HepG2 (cell line): ENCODE data around the gene SLC22A31. TPM values are rescaled to one million over a fixed set of nuclear protein-coding genes. Genes with fewer than 3 reads are reported as not detected.

Experiments
- DBP ChIP-seq: sonication (generic); formaldehyde crosslinking; IDR thresholded peaks from 2 replicates; pipeline ENCODE4 v1.4.0; 2020; ENCODE audit warnings: missing genetic modification reagents; ENCODE audit errors: not compliant biosample characterization
- ETV5 ChIP-seq: IDR thresholded peaks from 2 replicates; pipeline ENCODE4 v1.6.1; 2018; ENCODE audit warnings: missing biosample characterization, missing genetic modification reagents, inconsistent platforms, borderline replicate concordance
- FOSL1 ChIP-seq: sonication (generic); formaldehyde crosslinking; IDR thresholded peaks from 2 replicates; pipeline ENCODE4 v1.9.0; 2021; ENCODE audit warnings: missing genetic modification reagents, borderline replicate concordance
- FOXC1 ChIP-seq: sonication (generic); formaldehyde crosslinking; IDR thresholded peaks from 2 replicates; pipeline ENCODE4 v1.8.0; 2022; ENCODE audit warnings: mild to moderate bottlenecking, missing genetic modification reagents, borderline replicate concordance
- FUBP1 ChIP-seq: sonication (generic); formaldehyde crosslinking; IDR thresholded peaks from 2 replicates; pipeline ENCODE4 v1.5.1; 2020; ENCODE audit warnings: missing genetic modification reagents, mild to moderate bottlenecking, borderline replicate concordance
- KDM6A ChIP-seq: IDR thresholded peaks from 2 replicates; pipeline ENCODE4 v1.6.1; 2016; ENCODE audit warnings: low read depth
- MNT ChIP-seq: fragments of 450-650 bp; IDR thresholded peaks from 2 replicates; pipeline ENCODE4 v1.6.1; 2016
- PREB ChIP-seq: sonication (generic); formaldehyde crosslinking; IDR thresholded peaks from 2 replicates; pipeline ENCODE4 v1.4.0; 2020; ENCODE audit warnings: missing genetic modification reagents
- SMARCC2 ChIP-seq: fragments of 450-650 bp; IDR thresholded peaks from 2 replicates; pipeline ENCODE4 v1.6.1; 2017; ENCODE audit warnings: antibody characterized with exemption, mild to moderate bottlenecking
- SMC3 ChIP-seq: IDR thresholded peaks from 2 replicates; pipeline ENCODE4 v1.6.1; 2011; ENCODE audit warnings: low read length, improper control_type of control experiment
- SP1 ChIP-seq, 2 experiments: fragments of 450-650 bp in 1 of 2; sonication (generic) in 1 of 2; formaldehyde crosslinking in 1 of 2; IDR thresholded peaks; 2 replicates each; pipeline versions ENCODE4 v1.4.0 to v1.6.1; 2016 to 2020; ENCODE audit warnings: missing genetic modification reagents in 1 of 2
- SRSF9 ChIP-seq: fragments of 200-400 bp; formaldehyde crosslinking; IDR thresholded peaks from 2 replicates; pipeline ENCODE4 v1.6.1; 2018; ENCODE audit warnings: borderline replicate concordance, mild to moderate bottlenecking, low read depth, low read length; ENCODE audit not compliant: insufficient read depth, poor library complexity, severe bottlenecking
- STAT5B ChIP-seq: sonication (generic); formaldehyde crosslinking; IDR thresholded peaks from 2 replicates; pipeline ENCODE4 v1.4.0; 2020; ENCODE audit warnings: missing genetic modification reagents
- USF2 ChIP-seq, 2 experiments: sonication (generic) in 1 of 2; formaldehyde crosslinking in 1 of 2; IDR thresholded peaks; 2 replicates each; pipeline versions ENCODE4 v1.5.1 to v1.6.1; 2011 to 2020; ENCODE audit warnings: borderline replicate concordance in 1 of 2, low read depth in 1 of 2, low read length in 1 of 2, mild to moderate bottlenecking in 1 of 2, missing genetic modification reagents in 1 of 2, moderate library complexity in 1 of 2
- YEATS2 ChIP-seq: sonication (generic); formaldehyde crosslinking; IDR thresholded peaks from 2 replicates; pipeline ENCODE4 v1.4.0; 2020; ENCODE audit warnings: missing genetic modification reagents, borderline replicate concordance
- ZC3H13 ChIP-seq: sonication (generic); formaldehyde crosslinking; IDR thresholded peaks from 2 replicates; pipeline ENCODE4 v1.8.1; 2023; ENCODE audit warnings: mild to moderate bottlenecking, missing genetic modification reagents, moderate library complexity
- ZC3H4 ChIP-seq: sonication (generic); formaldehyde crosslinking; IDR thresholded peaks from 2 replicates; pipeline ENCODE4 v1.4.0; 2020; ENCODE audit warnings: missing genetic modification reagents, borderline replicate concordance
- ZNF205 ChIP-seq: IDR thresholded peaks from 2 replicates; pipeline ENCODE4 v1.6.1; 2018; ENCODE audit warnings: missing biosample characterization, missing genetic modification reagents
- ZNF282 ChIP-seq: fragments of 450-650 bp; IDR thresholded peaks from 2 replicates; pipeline ENCODE4 v1.6.1; 2018; ENCODE audit not compliant: partially characterized antibody
- ZNF644 ChIP-seq: IDR thresholded peaks from 2 replicates; pipeline ENCODE4 v1.6.1; 2016; ENCODE audit warnings: low read depth
- ZNF7 ChIP-seq: IDR thresholded peaks from 2 replicates; pipeline ENCODE4 v1.6.1; 2016; ENCODE audit warnings: missing biosample characterization, missing genetic modification reagents
- polyA plus RNA-seq, 8 experiments: library from polyadenylated mRNA; depleted of rRNA in 3 of 8; stranded (reverse) in 7 of 8; unstranded in 1 of 8; fragments of >200 nt; fragmentation: Illumina TruSeq in 4 of 8; extraction: Trizol in 4 of 8; gene quantifications; 2 replicates each; pipeline versions ENCODE4 v1.2.1 to v1.2.3, GENCODE V29; 2011 to 2016; ENCODE audit warnings: low read depth in 4 of 8, missing spikeins in 1 of 8, mixed read lengths in 1 of 8; ENCODE audit not compliant: insufficient read depth in 1 of 8
- total RNA-seq, 5 experiments: library from RNA; depleted of rRNA; stranded (reverse); fragments of >200 nt; fragmentation: Illumina TruSeq; extraction: Trizol; gene quantifications; 2 replicates each; pipeline ENCODE4 v1.2.3, GENCODE V29; 2016; ENCODE audit warnings: low read depth in 1 of 5

SLC22A31 gene
- total and polyA plus RNA-seq, 2 of the 13 experiments (the other 11 are each of a cell fraction or from before 2014, with no cell fraction given) = 67.3 to 83.3 TPM

GRCh38 chr16:89217388-89218191 lies 17.3 kb upstream of the SLC22A31 start, which contains the start of gene ZNF778 (continued):
- TF ChIP-seq MNT (peak; percentile 43), USF2 (IDR thresholded peaks at IDR 0.05; ENCODE audit: low read depth, low read length) (no peak), USF2 (CRISPR knock-in tag; IDR thresholded peaks at IDR 0.05; ENCODE audit: borderline replicate concordance) (no peak; the same call in 1 of the 2 replicates), PREB (CRISPR knock-in tag) (peak; percentile 92), SMC3 (no peak), SMARCC2 (no peak), ZNF205 (no peak; the same call in none of the 2 replicates), FOXC1 (CRISPR knock-in tag) (peak; percentile 99), ZC3H13 (peak; percentile 88; the same call in 1 of the 2 replicates), ZC3H4 (no peak; the same call in 1 of the 2 replicates), ETV5 (peak; percentile 82), FUBP1 (CRISPR knock-in tag) (no peak), DBP (CRISPR knock-in tag) (peak; percentile 60), KDM6A (CRISPR knock-in tag) (no peak), ZNF7 (0 out of 2 replicates have a peak, but pooled peaks have one; percentile 16), FOSL1 (CRISPR knock-in tag) (peak; percentile 42; the same call in 1 of the 2 replicates), STAT5B (CRISPR knock-in tag) (no peak), SP1 (IDR thresholded peaks at IDR 0.05) (no peak), SP1 (CRISPR knock-in tag; IDR thresholded peaks at IDR 0.05) (peak; percentile 90), SRSF9 (no peak), ZNF644 (no peak), ZNF282 (no peak), YEATS2 (peak; percentile 98)
